ENCODE data around the gene SESTD1.
A peak's percentile ranks its signal among the peaks of the same experiment; 100 is the strongest.

The SESTD1 gene

GRCh38 chr2:179264368-179265081 is at the start of gene SESTD1:
Gene SESTD1 (minus strand): TSS chr2:179264832. CDS start chr2:179191841, 72,991 bp downstream.
- DNase-seq = peak; percentile 83

- no peak for DNase-seq
Measured at GRCh38 chr2:179313057-179313456, 48.4 kb upstream of the SESTD1 start.

GRCh38 chr2:179311101-179311500 is 46.5 kb upstream of the SESTD1 start:
- DNase-seq = no peak

- DNase-seq = no peak
Measured at GRCh38 chr2:179307616-179308371, 43.2 kb upstream of the SESTD1 start.

- DNase-seq = no peak
Measured at GRCh38 chr2:179305125-179305524, 40.5 kb upstream of the SESTD1 start.

GRCh38 chr2:179304424-179304823 is 39.8 kb upstream of the SESTD1 start:
- no peak for DNase-seq

GRCh38 chr2:179302764-179303571 is 38.3 kb upstream of the SESTD1 start:
- no peak for DNase-seq

GRCh38 chr2:179302149-179302548 is 37.5 kb upstream of the SESTD1 start:
- no peak for DNase-seq

GRCh38 chr2:179298666-179299065 is 34.0 kb upstream of the SESTD1 start:
- no peak for DNase-seq

- DNase-seq = no peak
Measured at GRCh38 chr2:179297927-179298326, 33.3 kb upstream of the SESTD1 start.

- no peak for DNase-seq
Measured at GRCh38 chr2:179290329-179290728, 25.7 kb upstream of the SESTD1 start.

- DNase-seq = no peak
Measured at GRCh38 chr2:179285060-179285459, 20.4 kb upstream of the SESTD1 start.

GRCh38 chr2:179277429-179278196 is 13.0 kb upstream of the SESTD1 start:
- no peak for DNase-seq

- no peak for DNase-seq
Measured at GRCh38 chr2:179275253-179276012, 10.8 kb upstream of the SESTD1 start.

GRCh38 chr2:179274749-179275148 is 10.1 kb upstream of the SESTD1 start:
- DNase-seq = no peak

- DNase-seq = no peak
Measured at GRCh38 chr2:179273461-179273962, 8.9 kb upstream of the SESTD1 start.

GRCh38 chr2:179272406-179273192 is 8.0 kb upstream of the SESTD1 start:
- DNase-seq = no peak

GRCh38 chr2:179270689-179271088 is 6.1 kb upstream of the SESTD1 start:
- no peak for DNase-seq

- DNase-seq = no peak
Measured at GRCh38 chr2:179268277-179268925, 3.8 kb upstream of the SESTD1 start.

GRCh38 chr2:179266271-179266670 is 1.6 kb upstream of the SESTD1 start:
- DNase-seq = no peak
